ENCODE measurements around the gene KSR2.

DNA sequence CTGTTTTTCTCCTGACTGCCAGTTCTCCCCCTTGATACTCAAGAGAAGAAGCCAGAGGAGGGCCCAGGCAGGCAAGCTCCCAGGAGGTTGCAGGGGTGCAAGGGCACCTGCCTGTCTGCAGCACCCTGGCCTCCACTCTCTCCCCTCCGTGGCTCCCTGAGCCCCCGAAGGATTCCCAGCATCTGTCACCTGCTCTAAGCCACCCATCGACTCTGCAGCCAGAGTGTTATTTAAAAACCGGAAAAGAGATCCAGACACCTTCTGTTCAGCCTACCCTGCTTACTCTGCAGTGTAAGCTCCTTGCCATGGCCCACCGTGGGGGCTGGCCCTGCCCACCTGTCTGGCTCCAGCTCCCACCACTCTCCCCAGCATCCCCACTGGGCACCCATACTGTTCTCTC lies 121.4 kb downstream of the KSR2 start:
- TF ChIP-seq, protein P1, sequence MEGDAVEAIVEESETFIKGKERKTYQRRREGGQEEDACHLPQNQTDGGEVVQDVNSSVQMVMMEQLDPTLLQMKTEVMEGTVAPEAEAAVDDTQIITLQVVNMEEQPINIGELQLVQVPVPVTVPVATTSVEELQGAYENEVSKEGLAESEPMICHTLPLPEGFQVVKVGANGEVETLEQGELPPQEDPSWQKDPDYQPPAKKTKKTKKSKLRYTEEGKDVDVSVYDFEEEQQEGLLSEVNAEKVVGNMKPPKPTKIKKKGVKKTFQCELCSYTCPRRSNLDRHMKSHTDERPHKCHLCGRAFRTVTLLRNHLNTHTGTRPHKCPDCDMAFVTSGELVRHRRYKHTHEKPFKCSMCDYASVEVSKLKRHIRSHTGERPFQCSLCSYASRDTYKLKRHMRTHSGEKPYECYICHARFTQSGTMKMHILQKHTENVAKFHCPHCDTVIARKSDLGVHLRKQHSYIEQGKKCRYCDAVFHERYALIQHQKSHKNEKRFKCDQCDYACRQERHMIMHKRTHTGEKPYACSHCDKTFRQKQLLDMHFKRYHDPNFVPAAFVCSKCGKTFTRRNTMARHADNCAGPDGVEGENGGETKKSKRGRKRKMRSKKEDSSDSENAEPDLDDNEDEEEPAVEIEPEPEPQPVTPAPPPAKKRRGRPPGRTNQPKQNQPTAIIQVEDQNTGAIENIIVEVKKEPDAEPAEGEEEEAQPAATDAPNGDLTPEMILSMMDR (IDR thresholded peaks at IDR 0.05) = no peak
- no peak for TF ChIP-seq POLR2AphosphoS5 (IDR thresholded peaks at IDR 0.05)
